GM18498 (cell line): Measurements from ENCODE around the gene TSPAN31.
A peak's percentile ranks its signal among the peaks of the same experiment; 100 is the strongest.
"Not testable (repeated sequence)": the region's sequence is repeated elsewhere in the genome, so short reads cannot be mapped to it uniquely, and the experiment has no call there.

Experiments
- ATAC-seq: cut with Tn5 transposase; IDR thresholded peaks from one replicate; pipeline ENCODE4 v1.9.1; 2021; ENCODE audit warnings: mild to moderate bottlenecking, moderate library complexity; ENCODE audit not compliant: unreplicated experiment

Gene TSPAN31

DNA sequence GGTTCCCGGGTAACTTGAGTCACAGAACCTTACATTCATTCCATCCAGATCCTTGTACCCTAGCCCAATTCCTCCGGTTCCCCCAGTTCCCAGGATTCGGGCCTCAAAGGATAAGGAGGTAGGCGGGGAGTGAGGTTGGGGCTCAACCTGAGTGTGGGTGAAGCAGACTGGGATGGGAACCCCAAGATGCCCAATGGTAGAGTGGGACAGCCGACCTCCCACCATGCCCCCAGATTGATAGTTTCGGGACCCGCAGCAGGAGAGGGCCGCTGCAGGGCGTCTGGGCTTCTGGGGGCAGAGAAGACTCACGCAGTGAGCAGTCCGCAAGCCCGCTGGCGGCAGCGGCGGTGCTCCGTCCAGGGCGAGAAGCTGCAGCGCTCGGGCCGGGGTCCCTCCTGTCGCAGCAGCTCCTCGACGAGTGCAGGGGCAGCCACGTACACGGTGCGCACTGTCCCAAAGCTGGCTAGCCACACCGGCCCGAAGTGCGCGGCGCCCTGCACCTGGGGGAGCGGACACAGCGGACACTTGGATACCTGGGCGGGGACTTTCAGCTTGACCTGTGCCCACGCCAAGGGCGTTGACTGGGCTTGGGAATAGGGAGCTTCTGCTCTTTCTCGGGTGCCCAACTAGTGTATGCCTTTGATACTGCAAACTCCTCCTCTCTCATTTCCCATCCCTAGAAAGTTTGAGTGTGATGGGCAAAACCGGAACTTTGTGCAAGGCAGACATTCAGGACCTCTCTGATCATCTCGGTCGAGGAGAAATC, 21.0 kb downstream of the TSPAN31 start:
- peak; percentile 1 for ATAC-seq

DNA sequence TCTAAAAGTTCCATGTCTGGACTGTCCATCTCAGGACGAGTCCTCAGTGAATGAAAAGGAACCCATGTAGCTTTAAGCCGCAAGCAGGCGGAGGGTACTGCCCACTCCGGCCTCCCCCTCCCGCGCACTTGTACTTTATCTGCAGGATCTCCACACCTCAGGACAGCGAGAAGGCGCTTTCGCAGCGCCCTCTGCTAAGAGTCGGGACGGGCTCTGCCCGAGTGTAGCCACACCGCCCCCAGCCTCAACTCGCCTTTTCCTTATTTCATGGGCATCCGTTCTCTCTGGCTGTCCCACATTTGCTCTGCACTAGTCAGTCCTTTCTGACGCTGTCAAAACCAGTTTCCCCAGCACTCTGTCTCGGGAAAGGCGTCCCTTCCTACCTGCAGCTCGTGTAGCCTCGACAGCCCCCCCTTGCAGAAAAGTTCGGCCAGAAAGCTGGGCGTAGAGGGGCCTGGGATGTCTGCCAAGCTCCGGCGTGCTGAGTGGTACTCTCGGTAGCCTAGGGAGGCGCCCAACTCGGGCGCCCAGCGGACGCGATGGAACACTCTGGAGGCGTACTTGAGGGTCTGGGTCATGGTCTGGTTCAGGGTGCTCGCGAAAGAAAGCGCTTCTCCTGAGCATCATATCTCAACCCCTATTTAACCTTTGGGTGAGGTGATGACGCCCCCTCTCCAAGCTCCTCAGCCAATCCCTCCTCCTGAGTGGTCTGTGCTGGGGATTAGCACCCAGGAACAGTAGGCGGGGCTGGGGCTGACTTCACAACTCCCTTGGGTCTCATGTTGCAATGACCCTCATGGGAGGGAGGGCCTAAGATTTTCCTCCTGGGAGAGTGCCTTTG, 21.8 kb downstream of the TSPAN31 start, which contains the start of gene CYP27B1:
Gene CYP27B1 (minus strand): TSS at position 615 of the 841 bp plus-strand sequence. CDS start 37 bp downstream, at position 578.
- ATAC-seq, result no peak

DNA sequence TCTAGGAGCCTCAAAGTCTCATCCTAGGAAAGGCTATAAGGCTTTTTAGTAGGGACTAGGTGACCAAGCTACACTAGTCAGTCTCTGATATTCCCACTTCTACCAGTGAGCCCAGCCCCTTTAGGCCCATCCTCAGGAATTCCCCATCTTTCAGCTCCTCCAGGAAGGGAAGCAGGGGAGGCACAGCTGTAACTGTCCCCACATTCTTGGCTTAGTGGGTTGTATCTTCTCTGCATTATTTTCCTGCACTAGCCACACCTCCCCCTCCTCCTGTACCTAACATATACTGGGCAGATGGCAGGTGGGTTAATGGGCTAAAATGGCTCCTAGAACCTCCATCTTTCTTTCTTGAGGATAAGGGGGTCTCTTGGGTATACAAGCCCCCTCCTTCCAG, 22.5 kb downstream of the TSPAN31 start:
- ATAC-seq, result no peak

DNA sequence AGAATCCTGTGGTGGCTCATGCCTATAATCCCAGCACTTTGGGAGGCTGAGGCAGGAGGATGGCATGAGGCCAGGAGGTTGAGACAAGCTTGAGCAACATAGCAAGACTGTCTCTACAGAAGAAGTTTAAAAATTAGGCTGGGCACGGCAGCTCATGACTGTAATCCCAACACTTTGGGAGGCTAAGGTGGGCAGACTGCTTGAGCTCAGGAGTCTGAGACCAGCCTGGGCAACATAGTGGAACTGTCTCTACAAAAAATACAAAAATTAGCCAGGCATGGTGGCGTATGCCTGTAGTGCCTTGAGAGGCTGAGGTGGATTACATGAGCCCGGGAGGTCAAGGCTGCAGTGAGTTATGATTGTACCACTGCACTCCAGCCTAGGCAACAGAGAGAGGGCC, 23.0 kb downstream of the TSPAN31 start:
- ATAC-seq, result no peak

DNA sequence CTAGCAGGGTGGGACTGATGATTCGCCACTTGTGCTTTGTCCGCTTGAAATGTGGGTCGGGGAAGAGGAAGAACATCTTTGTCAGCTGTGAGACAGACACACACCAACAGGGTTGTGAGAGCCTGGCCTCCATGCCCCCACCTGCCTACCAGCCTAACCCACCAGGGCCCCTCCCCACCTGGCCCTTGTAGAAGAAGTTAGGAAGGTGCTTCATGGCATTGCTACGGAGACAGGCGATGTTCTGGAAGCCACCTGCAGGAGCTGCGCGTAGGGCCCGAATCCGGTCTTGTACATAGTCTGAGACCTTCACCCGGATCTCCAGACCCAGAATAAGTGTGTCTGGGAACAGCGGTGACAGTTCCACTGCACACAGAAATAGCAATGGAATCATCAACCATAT, 24.8 kb downstream of the TSPAN31 start:
- no peak for ATAC-seq

DNA sequence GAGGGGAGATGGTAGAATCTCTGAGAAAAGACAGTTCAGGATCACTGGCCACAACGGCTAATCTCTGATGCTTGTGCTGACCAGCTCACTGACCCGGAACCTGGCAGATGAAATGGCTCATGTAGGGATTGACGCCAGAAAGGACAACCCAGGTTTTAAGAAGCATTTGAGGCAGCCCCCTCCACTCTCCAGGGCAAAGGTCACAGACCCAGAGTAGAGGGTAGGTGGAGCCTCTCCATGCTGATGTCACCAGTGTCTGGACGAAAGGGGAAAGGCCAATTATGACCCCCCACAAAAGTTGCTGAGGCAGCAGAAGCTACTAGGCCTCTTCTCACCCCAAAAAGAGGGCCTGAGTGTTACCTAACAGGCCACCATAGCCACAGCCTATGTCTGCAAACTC, 25.9 kb downstream of the TSPAN31 start:
- no peak for ATAC-seq

DNA sequence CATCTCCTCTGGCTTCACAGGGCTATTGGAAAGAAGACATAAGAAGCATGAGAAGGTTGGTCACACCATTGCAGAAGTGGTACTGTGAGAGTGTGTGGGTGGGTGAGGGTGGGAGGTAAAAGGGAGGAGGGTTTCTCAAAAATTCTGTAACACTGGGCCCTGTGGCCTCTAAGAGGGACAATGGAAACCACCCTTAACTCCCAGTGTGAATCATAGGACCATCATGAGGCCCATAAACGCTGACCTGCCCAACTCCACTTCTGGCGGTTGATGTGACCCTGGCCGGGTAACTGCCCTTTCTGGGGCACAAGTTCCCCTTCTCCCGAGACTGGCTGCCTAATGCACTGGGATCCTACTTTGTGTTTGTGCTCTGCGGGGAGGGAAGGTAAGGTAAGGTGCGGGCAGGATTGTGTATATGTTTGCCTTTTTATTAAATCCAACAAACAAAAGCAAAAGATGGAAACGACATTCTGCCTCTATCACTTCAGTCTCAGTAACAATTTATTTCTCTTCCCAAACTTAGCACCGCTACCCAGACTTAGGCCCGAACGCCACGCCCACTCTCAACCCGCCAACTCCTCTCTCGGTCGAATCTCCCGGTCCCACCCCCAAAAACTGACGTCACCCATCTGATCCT, 26.5 kb downstream of the TSPAN31 start:
- ATAC-seq, result peak; percentile 67

DNA sequence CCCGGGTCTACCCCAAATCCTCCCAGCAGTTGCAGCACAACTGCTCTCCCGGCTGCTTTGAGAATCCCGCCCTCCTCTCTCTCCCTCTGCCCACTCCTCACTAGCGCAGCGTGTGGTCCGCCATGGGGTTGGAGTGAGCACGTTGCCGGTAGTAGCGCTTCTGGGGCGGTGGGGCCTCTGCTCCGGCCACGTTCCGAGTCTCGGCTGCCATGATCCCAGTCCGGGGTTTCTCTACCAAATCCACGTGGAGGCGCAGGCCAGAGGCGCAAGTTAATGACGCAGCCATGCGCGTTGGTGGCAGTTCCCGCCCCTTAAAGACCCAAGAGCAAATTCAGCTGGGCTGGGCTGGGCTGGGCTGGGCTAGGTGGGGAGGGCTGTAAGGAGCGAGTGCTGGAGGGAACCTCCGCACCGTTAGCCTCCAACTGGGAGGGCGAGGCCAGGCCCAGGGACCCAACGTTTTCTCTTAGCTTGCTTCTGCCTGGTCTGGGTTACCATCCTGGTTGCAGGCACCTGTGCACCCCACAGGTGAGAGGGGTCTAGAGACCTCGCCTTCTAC, 27.1 kb downstream of the TSPAN31 start, which contains the start of gene METTL1:
Gene METTL1 (minus strand): TSS at position 233 of the 556 bp plus-strand sequence. CDS start 22 bp downstream, at position 211.
- peak; percentile 82 for ATAC-seq

DNA sequence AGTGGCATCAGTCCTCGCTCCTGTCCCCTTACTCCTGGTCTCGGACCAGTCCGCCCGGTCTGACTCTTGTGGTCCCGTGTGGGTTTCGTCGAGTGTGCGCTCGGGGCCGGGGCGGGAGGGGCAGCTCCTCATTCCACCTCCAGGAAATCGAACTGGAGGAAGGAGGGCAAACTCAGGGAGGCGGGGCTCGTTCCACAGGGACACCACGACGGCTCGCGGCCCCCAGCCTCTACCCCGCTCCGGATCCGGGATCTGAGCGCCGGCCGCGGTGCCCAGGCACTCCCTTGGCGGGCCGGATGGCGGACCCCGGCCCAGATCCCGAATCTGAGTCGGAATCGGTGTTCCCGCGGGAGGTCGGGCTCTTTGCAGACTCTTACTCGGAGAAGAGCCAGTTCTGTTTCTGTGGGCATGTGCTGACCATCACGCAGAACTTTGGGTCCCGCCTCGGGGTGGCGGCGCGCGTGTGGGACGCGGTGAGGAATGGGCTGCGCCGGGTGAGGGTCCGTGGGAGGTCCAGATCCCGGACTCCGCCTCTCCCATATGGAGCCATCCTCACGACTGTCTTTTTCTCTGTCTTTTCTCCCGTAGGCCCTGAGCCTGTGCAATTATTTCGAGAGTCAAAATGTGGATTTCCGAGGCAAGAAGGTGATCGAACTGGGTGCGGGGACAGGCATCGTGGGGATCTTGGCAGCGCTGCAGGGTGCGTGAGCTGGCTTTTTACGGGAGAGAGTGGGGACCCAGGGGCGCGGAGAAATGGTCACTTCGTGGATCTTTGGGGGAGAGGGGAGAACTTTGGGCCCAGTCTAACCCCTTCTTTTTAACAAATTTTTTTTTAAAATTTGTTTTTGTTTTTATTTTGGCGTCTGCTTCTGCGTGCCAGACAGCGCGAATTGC, 27.8 kb downstream of the TSPAN31 start, which contains the start of gene EEF1AKMT3:
Gene EEF1AKMT3 (plus strand): TSS at position 186 of the 894 bp plus-strand sequence. CDS start 111 bp downstream, at position 297.
- ATAC-seq, result peak; percentile 21

DNA sequence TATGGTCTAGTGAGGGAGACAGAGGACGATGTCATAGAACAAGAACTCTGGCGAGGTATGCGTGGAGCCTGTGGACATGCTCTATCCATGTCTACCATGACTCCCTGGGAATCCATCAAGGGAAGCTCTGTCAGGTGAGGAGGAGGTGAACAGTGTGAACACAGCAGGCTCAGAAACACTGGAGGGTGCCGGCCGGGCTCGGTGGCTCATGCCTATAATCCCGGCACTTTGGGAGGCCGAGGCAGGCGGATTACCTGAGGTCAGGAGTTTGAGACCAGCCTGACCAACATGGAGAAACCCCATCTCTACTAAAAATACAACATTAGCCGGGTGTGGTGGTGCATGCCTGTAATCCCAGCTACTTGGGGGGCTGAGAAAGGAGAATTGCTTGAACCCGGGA, 29.8 kb downstream of the TSPAN31 start:
- ATAC-seq, result not testable (repeated sequence)

DNA sequence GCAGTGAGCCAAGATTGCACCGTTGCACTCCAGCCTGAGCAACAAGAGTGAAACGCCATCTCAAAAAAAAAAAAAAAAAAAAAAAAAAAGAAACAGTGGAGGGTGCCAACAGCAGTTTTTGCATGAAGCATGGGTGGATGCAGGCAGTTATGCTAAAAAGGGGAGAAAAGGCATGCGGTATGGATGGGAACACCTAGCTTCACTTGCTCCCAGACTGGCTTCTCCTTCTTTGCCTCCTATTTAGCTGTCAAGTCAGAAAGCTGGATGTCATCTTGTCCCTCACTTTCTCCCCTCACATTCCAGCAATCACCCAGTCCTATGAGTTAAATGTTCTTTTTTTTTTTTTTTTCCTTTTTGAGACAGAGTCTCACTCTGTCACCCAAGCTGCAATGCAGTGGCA, 30.2 kb downstream of the TSPAN31 start:
- no peak for ATAC-seq

DNA sequence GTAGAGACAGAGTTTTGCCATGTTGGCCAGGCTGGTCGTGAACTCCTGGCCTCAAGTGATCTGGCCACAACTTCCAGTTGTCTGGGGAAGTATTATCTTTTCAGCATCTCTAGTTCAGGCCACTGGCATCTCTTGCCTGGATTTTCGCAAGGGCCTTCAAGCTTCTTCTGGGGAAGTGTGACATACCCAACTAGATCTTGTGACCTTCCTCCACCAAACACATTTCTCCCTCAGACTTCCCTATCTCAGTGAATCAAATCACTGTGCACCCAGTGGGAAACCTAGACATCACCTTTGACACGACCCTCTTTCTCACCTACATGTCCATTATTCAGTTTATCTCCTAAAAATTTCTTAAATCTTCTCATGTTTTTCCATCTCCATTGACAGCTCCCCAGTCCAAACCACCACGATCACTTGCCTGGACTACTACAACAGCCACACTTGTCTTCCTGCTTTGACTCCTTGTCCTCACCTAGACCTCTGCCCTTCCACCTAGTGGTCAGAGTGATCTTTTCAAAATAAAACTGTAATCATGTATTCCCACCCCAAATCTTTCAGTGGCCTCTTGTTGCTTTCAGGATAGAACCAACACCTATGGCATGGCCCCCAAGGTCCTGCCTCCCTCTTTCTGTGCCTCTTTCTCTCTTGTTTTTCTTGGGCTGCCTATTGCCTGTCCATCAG, 30.9 kb downstream of the TSPAN31 start:
- ATAC-seq, result no peak

DNA sequence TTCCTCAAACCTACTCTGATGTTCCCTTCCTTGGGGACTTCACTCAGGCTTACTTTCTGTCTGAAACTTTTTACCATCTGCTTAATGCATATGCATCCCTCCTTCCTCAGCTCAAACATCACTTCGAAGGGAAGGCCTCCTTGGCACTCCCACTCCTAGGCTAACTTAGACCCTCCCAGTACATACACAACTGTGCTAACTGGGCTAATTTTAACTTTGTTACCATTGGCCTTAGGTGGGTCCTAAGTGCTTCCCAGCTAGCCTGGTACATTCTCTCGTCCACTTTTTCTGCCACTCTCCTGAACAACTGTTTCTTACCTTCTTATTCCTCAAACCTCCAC, 31.4 kb downstream of the TSPAN31 start:
- ATAC-seq, result no peak

DNA sequence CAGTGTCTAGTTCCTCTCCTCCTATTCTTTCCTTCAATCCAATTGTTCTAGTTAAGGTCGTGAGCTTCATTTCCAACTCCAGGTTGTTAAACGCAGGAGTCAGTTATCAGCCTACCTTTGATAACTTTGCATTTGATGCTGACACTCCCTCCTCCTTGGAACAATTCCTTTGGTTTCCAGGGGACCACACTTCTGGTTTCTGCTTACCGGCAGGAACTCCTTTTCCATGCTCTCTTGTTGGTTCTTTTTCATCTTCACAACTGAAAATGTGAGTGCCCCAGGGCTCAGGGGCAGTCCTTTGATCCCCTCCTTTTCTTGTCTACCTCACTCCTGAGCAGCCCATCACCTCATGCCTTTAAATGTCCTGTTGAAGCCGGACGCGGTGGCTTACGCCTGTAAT, 32.5 kb downstream of the TSPAN31 start:
- ATAC-seq, result no peak

DNA sequence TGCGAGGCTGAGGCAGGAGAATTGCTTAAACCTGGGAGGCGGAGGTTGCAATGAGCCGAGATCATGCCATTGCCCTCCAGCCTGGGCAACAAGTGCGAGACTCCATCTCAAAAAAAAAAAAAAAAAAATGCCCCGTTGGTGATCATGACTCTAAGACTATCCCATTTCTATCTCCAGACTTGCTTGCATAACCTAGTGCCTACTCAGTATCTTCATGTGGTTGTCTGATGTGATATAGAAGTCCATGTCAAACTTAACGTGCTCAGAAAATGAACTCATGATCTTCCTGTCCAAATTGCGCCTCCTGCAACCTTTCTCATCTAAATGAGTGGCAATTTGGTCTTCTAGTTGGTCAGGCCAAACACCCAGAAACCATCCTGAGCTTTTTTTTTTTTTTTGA, 33.1 kb downstream of the TSPAN31 start:
- ATAC-seq, result no peak

DNA sequence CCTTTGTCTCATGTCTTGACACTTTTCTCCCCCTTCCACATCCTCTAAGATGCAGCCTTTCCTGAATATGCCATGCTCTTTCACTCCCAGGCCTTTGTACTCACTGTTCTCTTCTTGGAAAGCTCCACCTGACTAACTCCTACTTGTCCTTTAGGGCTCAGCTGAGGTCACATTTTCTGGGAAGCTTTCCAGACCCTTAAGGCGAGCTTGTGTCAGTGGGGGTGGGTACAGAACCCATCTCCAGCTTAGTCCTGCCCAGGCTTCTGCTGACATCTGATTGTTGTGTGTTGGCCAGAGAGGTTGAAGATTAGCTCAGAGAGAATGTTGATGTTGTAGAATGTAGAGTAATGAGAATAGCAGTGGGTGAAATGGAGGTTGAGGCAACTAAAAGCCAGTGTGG, 34.9 kb downstream of the TSPAN31 start:
- ATAC-seq, result no peak

DNA sequence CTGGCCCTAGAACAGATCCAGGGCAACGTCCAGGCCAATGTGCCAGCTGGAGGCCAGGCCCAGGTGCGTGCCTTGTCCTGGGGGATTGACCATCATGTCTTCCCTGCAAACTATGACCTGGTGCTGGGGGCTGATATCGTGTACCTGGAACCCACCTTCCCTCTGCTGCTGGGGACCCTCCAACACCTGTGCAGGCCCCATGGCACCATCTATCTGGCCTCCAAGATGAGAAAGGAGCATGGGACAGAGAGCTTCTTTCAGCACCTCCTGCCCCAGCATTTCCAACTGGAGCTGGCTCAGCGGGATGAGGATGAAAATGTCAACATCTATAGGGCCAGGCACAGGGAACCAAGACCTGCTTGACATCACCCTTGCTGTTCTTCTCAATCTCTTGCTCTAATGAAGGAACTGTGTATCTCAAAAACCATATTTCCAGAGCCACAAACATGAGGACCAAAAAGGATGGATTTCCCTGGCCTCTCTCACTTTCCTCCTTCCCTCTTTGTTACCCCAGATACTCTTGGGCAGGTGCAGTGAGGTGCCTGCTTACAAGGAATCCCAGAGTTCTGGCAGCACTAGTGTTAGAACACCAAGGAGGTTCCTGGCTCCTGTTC, 35.6 kb downstream of the TSPAN31 start:
- ATAC-seq, result no peak

DNA sequence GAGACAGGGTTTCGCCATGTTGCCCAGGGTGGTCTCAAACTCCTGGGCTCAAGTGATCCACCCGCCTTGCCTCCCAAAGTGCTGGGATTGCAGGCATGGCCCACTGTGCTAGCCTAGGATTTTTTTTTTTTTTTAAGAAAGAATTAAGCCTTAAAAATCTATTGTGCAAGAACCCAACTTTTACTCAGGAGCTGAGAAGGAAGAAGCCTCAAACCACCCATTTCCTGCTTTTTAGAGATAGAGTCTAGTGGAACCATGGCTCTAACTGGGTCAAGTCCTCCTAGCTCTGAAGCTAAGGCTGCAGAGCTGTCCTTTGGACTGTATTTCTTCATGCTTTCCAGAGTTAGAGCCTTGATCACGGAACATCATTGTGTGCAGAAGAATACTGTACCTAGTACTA, 36.4 kb downstream of the TSPAN31 start:
- no peak for ATAC-seq

DNA sequence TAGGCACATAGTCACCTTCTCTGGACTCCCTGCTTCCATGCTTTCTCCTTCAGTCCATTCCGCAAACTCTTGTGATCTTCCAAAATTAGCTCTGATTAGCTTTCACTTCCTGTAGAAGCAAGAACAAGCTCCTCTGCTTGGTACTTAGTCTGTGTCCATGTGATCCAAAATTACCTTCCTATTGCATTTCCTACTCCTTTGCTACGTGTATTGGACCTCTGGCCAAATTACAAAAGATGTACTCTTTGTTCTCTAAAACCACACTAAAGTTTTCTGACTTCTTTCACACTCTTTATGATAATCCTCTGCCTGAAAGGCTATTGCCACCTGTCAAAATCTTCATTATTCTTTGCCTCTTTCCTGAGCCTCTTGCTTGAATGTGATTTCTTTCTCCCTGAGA, 37.0 kb downstream of the TSPAN31 start:
- no peak for ATAC-seq
